ES-I3 (cell line): Measurements from ENCODE around the gene ZNF688.
A peak's percentile ranks its signal among the peaks of the same experiment; 100 is the strongest.

Experiments
- H3K36me3 ChIP-seq: 2 replicates; pipeline ENCODE4 v1.6.1; 2013; ENCODE audit warnings: mild to moderate bottlenecking, low read length, control low read depth, moderate library complexity; ENCODE audit not compliant: insufficient read depth
- H3K4me1 ChIP-seq: 2 replicates; pipeline ENCODE4 v1.6.1; 2013; ENCODE audit warnings: mild to moderate bottlenecking, control low read depth, low read length; ENCODE audit not compliant: insufficient read depth
- H3K9ac ChIP-seq: 2 replicates; pipeline ENCODE4 v1.6.1; 2013; ENCODE audit warnings: low read depth, mild to moderate bottlenecking, low read length, moderate library complexity
- H3K9me3 ChIP-seq: 2 replicates; pipeline ENCODE4 v1.6.1; 2013; ENCODE audit warnings: mild to moderate bottlenecking, low read length, moderate library complexity; ENCODE audit not compliant: control insufficient read depth, insufficient read depth

ZNF688 gene

DNA sequence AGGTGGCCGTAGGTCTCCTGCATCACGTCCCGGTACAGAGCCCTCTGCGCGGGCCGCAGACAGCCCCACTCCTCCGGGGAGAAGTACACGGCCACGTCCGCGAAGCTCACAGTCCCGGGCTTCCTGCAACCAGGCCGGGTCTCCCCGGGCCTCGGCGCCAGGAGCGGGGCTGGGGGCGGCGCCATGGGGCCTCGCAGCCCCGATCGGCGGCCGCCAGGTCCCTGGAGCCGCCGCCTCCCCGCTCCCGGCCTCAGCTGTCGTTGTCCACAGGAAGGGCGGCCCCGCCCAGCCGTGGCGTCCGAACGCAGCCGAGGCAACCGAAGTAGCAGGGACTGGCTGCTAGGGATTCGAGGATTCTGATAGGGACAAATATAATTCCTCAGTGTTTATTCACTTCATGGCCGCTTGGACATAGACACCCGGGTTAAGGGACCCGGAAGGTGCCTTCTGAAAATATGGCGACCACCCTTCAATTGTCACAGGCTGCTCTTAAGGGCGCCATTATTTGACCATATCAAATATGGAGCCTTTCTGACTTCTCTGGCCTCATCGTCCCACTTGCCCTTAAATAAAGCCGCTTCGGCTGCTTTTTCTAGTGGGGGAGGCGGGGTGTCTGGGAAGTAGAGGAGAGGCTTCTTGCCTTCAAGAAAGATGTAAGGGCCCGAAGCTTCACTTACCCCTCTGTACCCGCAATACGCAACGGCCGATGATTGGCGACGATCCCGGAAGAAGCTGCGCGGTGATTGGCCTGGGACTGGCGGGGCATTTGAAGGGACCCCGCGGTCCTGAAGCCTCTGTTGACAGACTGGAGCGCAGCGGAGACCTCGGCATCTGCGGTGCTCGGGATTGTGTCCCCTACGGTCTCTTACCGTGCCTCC is at the start of gene ZNF688:
TSS of gene ZNF688 (minus strand) at position 270 of the 878 bp plus-strand sequence. CDS start at position 185, 85 bp downstream.
- no peaks in the 10 kb centered on the region; the same call in 1 of the 2 replicates for H3K9me3 ChIP-seq
- H3K9ac ChIP-seq = peak within 1 kb of the TSS; percentile 93
- H3K4me1 ChIP-seq = peaks cover 5% of the 10 kb centered on the region; the same call in 1 of the 2 replicates

GRCh38 chr16:30620169-30620568 is 48.7 kb upstream of the ZNF688 start:
- H3K9ac ChIP-seq = no peak overlapping the region
- no peaks in the 10 kb centered on the region for H3K9me3 ChIP-seq
- no peaks in the 10 kb centered on the region for H3K36me3 ChIP-seq
- H3K4me1 ChIP-seq = no peaks in the 10 kb centered on the region

More for the DNA sequence above, at the start of gene ZNF688:
- H3K36me3 ChIP-seq = no peaks in the 10 kb centered on the region

- Histone ChIP-seq H3K9ac (no peak overlapping the region), H3K9me3 (no peaks in the 10 kb centered on the region), H3K36me3 (no peaks in the 10 kb centered on the region), H3K4me1 (no peaks in the 10 kb centered on the region)
Observed at GRCh38 chr16:30619638-30620037, 48.1 kb upstream of the ZNF688 start.

DNA sequence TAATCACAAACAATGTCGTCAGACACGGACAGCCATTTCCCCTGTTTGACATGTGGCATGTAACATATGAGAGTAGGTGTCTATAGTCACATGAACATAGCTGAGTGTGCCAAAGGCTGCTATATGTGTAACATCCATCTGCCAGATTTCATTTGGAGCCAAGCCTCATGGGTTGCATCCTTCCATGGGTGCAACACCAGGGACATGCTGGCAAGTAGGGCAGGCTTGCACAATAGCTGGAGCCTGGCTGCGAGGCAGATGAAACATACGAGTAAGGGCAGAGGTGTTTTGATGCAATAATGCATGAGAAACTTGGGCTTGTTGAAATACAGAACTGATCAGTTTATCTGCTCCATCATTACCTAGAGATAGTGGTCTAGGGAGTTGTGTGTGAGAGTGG is 47.7 kb upstream of the ZNF688 start:
- H3K36me3 ChIP-seq = no peaks in the 10 kb centered on the region
- H3K9me3 ChIP-seq = no peaks in the 10 kb centered on the region
- no peaks in the 10 kb centered on the region for H3K4me1 ChIP-seq
- H3K9ac ChIP-seq = no peak overlapping the region

- H3K9me3 ChIP-seq = no peaks in the 10 kb centered on the region
- H3K9ac ChIP-seq = no peak overlapping the region
- H3K36me3 ChIP-seq = no peaks in the 10 kb centered on the region
- H3K4me1 ChIP-seq = no peaks in the 10 kb centered on the region
Observed at GRCh38 chr16:30615358-30616091, 44.0 kb upstream of the ZNF688 start.

DNA sequence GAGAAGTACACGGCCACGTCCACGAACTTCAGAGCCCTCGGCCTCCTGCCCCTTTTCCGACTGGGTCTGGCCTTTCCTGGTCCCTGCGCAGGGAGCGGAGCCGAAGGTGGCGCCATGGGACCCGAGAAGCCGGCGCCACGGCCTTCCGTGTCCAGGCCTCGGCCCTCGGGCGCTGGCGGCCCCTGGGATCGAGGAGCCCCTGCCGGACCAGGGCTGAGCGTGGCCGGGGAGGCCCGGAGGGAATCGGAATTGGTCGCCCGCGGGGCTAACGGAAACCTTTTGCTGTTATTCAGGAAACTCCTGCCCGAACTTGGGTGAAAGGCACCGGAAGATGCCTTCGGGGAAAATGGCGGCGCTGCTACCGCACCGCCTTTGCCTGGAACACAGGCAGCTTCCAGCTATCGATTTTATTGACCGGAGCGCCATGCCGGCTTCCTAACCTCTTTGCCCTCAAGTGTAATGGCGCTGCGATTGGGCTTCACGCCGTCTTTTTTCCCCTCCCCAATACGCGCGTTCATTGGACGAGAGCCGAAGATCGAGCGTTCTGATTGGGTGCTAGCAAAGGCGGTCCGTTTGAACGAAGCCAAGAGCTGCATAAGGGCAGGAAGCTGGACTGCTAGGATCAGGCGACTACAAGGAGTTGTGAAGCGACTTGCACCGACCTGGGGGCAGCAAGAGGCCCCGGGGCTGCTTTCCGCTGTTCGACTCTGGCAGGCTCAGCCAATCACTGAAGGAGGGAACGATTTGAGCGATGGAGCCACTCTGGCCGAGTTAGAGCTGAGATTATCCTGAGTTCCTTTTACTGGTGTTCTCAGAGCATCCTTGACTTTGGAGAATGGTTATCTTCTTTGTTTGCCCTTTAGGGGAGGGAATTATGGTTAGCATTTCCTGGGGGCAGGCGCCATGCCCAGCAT is 38.7 kb upstream of the ZNF688 start, which contains the start of gene ZNF689:
TSS of gene ZNF689 (minus strand) at position 464 of the 914 bp plus-strand sequence. CDS start at position 116, 348 bp downstream.
- Histone ChIP-seq H3K9me3 (no peaks in the 10 kb centered on the region), H3K4me1 (no peaks in the 10 kb centered on the region), H3K36me3 (peaks cover 7% of the 10 kb centered on the region; the same call in 1 of the 2 replicates), H3K9ac (peak within 1 kb of the TSS; percentile 99)

DNA sequence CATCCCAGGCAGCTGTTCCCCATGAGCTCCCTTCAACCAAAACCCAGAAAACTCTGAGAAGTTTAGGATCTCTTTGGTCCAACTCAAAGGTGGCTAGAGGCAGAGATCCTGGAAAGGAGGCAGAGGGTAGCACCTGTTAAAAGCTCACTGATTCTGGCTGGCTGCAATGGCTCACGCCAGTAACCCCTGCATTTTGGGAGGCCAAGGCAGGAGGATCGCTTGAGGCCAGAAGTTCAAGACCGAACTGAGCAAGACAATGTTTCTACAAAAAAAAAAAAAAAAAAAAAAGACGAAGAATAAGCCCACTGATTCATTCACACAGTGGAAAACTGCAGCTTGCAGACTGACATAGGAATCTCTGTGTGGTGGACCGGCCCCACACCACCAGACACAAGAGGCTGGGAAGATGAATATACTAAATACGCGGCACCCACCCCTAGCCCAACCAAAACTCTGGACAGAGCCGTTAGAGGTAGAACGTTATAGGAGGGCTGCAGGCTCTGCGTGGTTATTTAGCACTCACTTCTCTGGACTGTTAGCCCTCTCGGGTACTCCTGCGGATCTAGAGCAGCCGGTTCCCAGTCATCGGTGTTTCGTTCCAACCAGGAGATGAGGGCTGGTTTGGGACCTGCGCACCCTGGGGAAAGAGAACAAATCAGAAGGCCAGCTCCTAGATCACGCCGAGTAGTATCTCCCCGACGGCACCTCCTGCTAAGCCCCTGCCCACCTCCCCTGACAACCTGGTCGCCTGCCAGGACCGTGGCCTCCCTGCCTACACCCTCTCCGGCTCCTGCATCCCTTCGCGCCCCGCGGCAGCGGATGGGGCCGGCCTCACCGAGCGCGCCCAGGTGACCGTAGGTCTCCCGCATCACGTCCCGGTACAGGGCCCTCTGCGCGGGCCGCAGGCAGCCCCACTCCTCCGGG is 37.8 kb upstream of the ZNF688 start:
- Histone ChIP-seq H3K9ac (peak overlapping the region; percentile 99), H3K9me3 (no peaks in the 10 kb centered on the region), H3K36me3 (peaks cover 7% of the 10 kb centered on the region; the same call in 1 of the 2 replicates), H3K4me1 (no peaks in the 10 kb centered on the region)

DNA sequence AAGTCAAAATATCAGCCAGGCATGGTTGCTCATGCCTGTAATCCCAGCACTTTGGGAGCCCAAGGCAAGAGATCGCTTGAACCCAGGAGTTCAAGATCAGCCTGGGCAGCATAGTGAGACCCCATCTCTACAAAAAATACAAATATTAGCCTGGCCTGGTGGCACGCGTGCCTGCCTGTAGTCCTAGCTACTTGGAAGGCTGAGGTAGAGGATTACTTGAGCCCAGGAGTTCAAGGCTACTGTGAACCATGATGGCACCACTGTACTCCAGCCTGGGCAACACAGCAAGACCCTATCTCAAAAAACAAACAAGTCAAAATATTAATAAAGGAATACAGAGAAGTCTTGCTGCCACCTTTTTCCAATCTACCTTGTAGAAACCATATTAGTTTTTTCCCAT is 34.5 kb upstream of the ZNF688 start:
- Histone ChIP-seq H3K9me3 (no peaks in the 10 kb centered on the region), H3K36me3 (peaks cover 7% of the 10 kb centered on the region; the same call in 1 of the 2 replicates), H3K9ac (no peak overlapping the region), H3K4me1 (no peaks in the 10 kb centered on the region)

DNA sequence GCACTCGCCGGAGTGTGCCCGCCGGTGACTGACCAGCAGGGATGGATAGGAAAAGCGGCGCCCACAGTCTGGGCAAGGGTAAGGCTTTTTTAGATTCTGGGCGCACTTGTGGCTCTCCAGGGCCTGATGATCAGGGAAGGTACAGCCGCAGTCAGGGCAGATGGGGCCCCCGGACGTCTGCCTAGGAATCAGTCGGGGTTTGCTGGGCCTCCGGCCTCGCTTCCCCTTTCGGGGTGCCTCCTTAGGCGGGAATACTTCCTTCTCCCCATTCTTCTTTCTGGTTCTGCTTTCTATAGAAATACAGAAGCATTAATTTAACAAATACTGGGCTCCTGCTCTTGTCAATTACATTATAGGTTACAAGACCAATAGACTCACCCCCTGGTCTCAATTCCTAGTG is 33.6 kb upstream of the ZNF688 start:
- Histone ChIP-seq H3K4me1 (no peaks in the 10 kb centered on the region), H3K36me3 (peaks cover 7% of the 10 kb centered on the region; the same call in 1 of the 2 replicates), H3K9ac (no peak overlapping the region), H3K9me3 (no peaks in the 10 kb centered on the region)

DNA sequence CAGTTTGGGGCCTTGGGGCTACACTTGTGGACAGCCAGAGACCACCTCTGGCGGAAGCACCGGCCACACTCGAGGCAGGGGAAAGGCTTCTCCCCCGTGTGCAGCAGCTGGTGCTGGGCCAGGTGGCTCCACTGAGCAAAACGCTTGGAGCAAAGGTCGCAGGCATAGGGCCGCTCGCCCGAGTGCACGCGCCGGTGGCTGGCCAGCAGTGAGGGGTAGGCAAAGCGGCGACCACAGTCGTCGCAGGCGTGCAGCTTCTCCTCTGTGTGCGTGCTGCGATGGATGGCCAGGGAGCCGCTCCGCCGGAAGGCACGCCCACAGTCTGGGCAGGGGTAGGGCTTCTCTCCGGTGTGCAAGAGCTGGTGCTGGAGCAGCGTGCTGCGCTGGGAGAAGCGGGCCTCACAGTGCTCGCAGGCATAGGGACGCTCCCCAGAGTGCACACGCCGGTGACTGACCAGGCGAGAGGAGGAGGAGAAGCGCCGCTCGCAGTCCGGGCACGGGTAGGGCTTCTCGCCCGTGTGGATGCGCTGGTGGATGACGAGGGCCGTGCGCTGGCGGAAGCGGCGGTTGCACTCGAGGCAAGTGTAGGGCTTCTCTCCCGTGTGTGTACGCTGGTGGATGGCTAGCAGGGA is 32.9 kb upstream of the ZNF688 start:
- no peaks in the 10 kb centered on the region for H3K9me3 ChIP-seq
- no peaks in the 10 kb centered on the region for H3K4me1 ChIP-seq
- H3K36me3 ChIP-seq = peaks cover 7% of the 10 kb centered on the region; the same call in 1 of the 2 replicates
- no peak overlapping the region for H3K9ac ChIP-seq

DNA sequence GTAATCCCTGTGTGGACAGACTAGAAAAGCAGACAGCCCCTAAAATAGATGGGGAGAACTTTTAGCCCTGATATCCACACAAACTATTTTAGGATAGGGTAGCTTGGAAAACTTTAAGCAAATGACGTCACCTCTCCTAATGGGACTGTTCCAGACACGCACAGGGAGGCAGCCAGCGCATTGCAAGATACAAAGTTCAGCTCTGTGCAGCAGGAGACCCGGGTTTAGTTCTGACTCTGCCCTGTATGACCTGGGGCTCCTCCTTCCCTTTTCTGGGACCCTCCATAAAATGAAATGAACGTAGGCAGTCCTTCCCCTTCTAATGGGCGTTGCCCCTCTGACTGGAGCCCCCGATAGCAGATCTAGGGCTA is 32.4 kb upstream of the ZNF688 start:
- H3K36me3 ChIP-seq = peaks cover 7% of the 10 kb centered on the region; the same call in 1 of the 2 replicates
- H3K4me1 ChIP-seq = no peaks in the 10 kb centered on the region
- H3K9ac ChIP-seq = no peak overlapping the region
- no peaks in the 10 kb centered on the region for H3K9me3 ChIP-seq

GRCh38 chr16:30602616-30603277 is 31.2 kb upstream of the ZNF688 start:
- Histone ChIP-seq H3K36me3 (peaks cover 2% of the 10 kb centered on the region; the same call in 1 of the 2 replicates), H3K9ac (no peak overlapping the region), H3K9me3 (no peaks in the 10 kb centered on the region), H3K4me1 (no peaks in the 10 kb centered on the region)
